ENCODE results near the gene FGD6.
"Not testable (repeated sequence)": the region's sequence is repeated elsewhere in the genome, so short reads cannot be mapped to it uniquely, and the experiment has no call there.

Gene FGD6

GRCh38 chr12:95204141-95204866 is 13.0 kb downstream of the FGD6 start:
- peak; percentile 63 to 79 for DNase-seq

GRCh38 chr12:95203487-95204030 is 13.7 kb downstream of the FGD6 start:
- peak; percentile 51 to 54 for DNase-seq

GRCh38 chr12:95202691-95203486 is 14.4 kb downstream of the FGD6 start:
- peak in 1 of 2 donors; percentile 20 for DNase-seq

GRCh38 chr12:95201056-95201670 is 16.1 kb downstream of the FGD6 start:
- DNase-seq: peak in 1 of 2 donors; percentile 38

- no peak for DNase-seq
Observed at GRCh38 chr12:95200128-95200894, 17.0 kb downstream of the FGD6 start.

GRCh38 chr12:95198914-95199313 is 18.4 kb downstream of the FGD6 start:
- DNase-seq: peak; percentile 72 to 94

- no peak for DNase-seq
Observed at GRCh38 chr12:95197636-95198035, 19.6 kb downstream of the FGD6 start.

GRCh38 chr12:95196875-95197569 is 20.2 kb downstream of the FGD6 start:
- not testable (repeated sequence) for DNase-seq

GRCh38 chr12:95195122-95195521 is 22.1 kb downstream of the FGD6 start:
- DNase-seq: no peak

- no peak for DNase-seq
Observed at GRCh38 chr12:95193139-95193538, 24.1 kb downstream of the FGD6 start.

- no peak for DNase-seq
Observed at GRCh38 chr12:95192271-95192670, 25.0 kb downstream of the FGD6 start.

GRCh38 chr12:95191060-95191696 is 26.1 kb downstream of the FGD6 start:
- no peak for DNase-seq

- peak; percentile 68 to 92 for DNase-seq
Observed at GRCh38 chr12:95187865-95188415, 29.3 kb downstream of the FGD6 start.

- DNase-seq: peak; percentile 64 to 92
Observed at GRCh38 chr12:95185854-95186253, 31.4 kb downstream of the FGD6 start.

- peak; percentile 62 to 74 for DNase-seq
Observed at GRCh38 chr12:95185072-95185471, 32.2 kb downstream of the FGD6 start.

GRCh38 chr12:95184121-95184520 is 33.1 kb downstream of the FGD6 start:
- DNase-seq: peak; percentile 62 to 87

- no peak for DNase-seq
Observed at GRCh38 chr12:95182868-95183415, 34.3 kb downstream of the FGD6 start.

GRCh38 chr12:95181103-95181502 is 36.2 kb downstream of the FGD6 start:
- peak in 1 of 2 donors; percentile 53 for DNase-seq

GRCh38 chr12:95179011-95179410 is 38.3 kb downstream of the FGD6 start:
- DNase-seq: no peak

GRCh38 chr12:95178136-95178535 is 39.1 kb downstream of the FGD6 start:
- no peak for DNase-seq
